ENCODE measurements around the gene GABRG3.

The GABRG3 gene

GRCh38 chr15:27589782-27590181, 618.8 kb downstream of the GABRG3 start:
- no peak for ATAC-seq

Measured in activated CD4-positive, CD25-positive, alpha-beta regulatory T cell treated with anti-CD3 and anti-CD28 coated beads, Interleukin-2, amount 50 U/mL, for 24 hours (primary cell).